ENCODE data around the gene GJB3.

- TF ChIP-seq POLR2A (IDR thresholded peaks at IDR 0.05) (no peak), CTCF (IDR thresholded peaks at IDR 0.05) (no peak)
These were observed 27.2 kb downstream of the GJB3 start for GRCh38 chr1:34808051-34808810.

All from right lobe of liver (tissue), 4 donors.